ENCODE measurements around the gene MMUT.
"Not testable (repeated sequence)": the region's sequence is repeated elsewhere in the genome, so short reads cannot be mapped to it uniquely, and the experiment has no call there.

DNA sequence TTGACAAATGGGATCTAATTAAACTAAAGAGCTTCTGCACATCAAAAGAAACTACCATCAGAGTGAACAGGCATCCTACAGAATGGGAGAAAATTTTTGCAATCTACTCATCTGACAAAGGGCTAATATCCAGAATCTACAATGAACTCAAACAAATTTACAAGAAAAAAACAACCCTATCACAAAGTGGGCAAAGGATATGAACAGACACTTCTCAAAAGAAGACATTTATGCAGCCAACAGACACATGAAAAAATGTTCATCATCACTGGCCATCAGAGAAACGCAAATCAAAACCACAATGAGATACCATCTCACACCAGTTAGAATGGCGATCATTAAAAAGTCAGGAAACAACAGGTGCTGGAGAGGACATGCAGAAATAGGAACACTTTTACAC lies 13.5 kb upstream of the MMUT start:
- TF ChIP-seq, protein P1, sequence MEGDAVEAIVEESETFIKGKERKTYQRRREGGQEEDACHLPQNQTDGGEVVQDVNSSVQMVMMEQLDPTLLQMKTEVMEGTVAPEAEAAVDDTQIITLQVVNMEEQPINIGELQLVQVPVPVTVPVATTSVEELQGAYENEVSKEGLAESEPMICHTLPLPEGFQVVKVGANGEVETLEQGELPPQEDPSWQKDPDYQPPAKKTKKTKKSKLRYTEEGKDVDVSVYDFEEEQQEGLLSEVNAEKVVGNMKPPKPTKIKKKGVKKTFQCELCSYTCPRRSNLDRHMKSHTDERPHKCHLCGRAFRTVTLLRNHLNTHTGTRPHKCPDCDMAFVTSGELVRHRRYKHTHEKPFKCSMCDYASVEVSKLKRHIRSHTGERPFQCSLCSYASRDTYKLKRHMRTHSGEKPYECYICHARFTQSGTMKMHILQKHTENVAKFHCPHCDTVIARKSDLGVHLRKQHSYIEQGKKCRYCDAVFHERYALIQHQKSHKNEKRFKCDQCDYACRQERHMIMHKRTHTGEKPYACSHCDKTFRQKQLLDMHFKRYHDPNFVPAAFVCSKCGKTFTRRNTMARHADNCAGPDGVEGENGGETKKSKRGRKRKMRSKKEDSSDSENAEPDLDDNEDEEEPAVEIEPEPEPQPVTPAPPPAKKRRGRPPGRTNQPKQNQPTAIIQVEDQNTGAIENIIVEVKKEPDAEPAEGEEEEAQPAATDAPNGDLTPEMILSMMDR (conservative IDR thresholded peaks at IDR 0.05; ENCODE audit: low read depth in 2 of 2): not testable (repeated sequence)
- TF ChIP-seq POLR2AphosphoS5 (IDR thresholded peaks at IDR 0.05; ENCODE audit: low read depth); EZH2 (IDR thresholded peaks at IDR 0.05; ENCODE audit: low read depth, unreplicated experiment): not testable (repeated sequence)

Data from GM23338 (cell line).